ENCODE measurements around the gene LCN12. TPM values are rescaled to one million over a fixed set of nuclear protein-coding genes. Genes with fewer than 3 reads are reported as not detected.

LCN12 gene
- total and polyA plus RNA-seq, 2 donors, result 0.41 TPM; not detected in 1

DNA sequence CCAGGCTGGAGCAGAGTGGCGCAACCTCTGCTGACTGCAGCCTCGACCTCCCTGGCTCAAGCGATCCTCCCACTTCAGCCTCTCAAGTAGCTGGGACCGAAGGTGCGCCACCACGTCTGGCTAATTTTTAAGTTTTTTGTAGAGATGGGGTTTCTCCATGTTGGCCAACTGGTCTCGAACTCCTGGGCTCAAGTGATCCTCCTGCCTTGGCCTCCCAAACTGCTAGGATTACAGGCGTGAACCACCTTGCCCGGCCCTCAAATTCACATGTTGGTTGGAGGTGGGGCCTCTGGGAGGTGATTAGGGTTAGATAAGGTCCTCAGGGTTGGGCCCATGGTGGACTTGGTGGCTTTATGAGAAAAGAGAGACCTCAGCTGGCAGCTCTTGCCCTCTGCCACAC, 10.1 kb downstream of the LCN12 start:
- no peak overlapping the region for H3K27ac ChIP-seq (ENCODE audit: low read depth)
- WGBS, result 94% methylated on average over 9 of the region's 9 CpGs

DNA sequence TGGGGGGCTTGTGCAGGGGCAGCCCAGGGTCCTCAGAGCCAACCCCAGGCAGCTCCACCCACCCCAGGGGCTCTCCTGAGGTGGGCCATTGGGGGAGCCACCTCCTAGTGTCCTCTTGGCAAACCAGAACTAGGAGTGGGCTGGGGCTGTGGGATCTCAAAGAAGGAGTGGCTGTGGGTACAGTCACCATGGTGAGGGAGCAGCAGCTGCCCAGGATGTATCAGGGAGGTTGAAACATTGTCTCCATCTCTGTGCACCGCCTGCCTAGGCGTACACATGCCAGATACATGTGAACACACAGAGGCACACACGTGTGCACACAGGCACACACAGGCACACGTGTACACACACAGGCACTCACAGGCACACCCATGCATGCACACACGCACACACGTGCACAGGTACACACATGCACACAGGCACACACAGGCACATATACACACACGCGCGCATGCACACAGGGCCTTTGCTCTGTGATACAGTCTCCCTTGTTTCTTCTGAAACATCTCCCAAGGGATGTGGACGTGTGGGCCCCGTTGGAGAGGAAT, 10.7 kb downstream of the LCN12 start:
- DNase-seq (ENCODE audit: extremely low spot score), result no peak
- Histone ChIP-seq H3K4me3 (ENCODE audit: low read depth, low read length) (no peak overlapping the region), H3K36me3 (ENCODE audit: insufficient read depth) (no peaks in the 10 kb centered on the region), H3K4me1 (ENCODE audit: insufficient read depth) (no peaks in the 10 kb centered on the region), H3K27ac (ENCODE audit: low read depth) (no peak overlapping the region)
- 84% methylated on average over 11 of the region's 11 CpGs for WGBS

More for the DNA sequence above, 10.1 kb downstream of the LCN12 start:
- no peaks in the 10 kb centered on the region for H3K4me1 ChIP-seq (ENCODE audit: insufficient read depth)
- H3K36me3 ChIP-seq (ENCODE audit: insufficient read depth), result no peaks in the 10 kb centered on the region
- no peak for DNase-seq (ENCODE audit: extremely low spot score)
- H3K4me3 ChIP-seq (ENCODE audit: low read depth, low read length), result no peak overlapping the region

DNA sequence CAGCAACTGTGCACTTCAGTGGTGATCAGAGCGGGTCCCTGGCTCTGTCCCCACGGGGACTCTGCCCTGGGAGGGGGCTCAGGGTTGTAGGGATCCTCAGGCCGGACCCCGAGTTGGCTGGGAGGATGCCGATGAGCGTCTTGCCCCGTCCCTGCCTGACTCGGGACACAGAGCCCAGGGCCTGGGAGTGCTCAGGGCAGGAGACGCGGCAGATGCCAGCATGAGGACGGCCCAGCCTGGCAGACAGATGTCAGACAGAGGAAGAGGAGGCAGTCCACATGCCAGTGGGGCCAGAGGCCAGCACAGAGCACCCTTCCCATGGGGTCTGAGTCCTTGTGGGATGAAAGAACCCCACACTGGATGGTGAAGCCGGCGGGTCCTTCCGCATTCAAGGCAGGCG, 11.3 kb downstream of the LCN12 start:
- no peaks in the 10 kb centered on the region for H3K36me3 ChIP-seq (ENCODE audit: insufficient read depth)
- H3K27ac ChIP-seq (ENCODE audit: low read depth), result no peak overlapping the region
- DNase-seq (ENCODE audit: extremely low spot score), result no peak
- H3K4me3 ChIP-seq (ENCODE audit: low read depth, low read length), result no peak overlapping the region
- WGBS, result 84% methylated on average over 15 of the region's 15 CpGs
- H3K4me1 ChIP-seq (ENCODE audit: insufficient read depth), result no peaks in the 10 kb centered on the region

DNA sequence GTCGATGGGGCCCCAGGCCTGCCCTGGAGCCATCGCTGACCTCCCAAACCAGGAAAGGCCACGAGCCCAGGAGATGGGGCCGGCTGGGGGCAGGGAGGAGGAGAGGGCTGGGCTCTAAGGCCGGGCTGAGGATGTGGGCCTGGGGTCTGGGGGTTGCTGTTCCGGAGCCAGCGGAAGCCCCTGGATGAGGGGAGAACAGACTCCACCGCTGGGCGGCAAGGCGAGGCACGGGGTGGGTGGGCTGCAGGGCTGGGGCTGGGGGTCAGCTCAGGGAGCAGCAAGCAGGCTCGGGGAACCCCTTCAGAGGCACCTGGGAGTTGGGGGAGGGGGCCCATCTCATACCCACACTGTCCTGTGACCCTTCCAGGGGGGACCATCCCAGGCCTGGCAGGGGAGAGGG, 11.7 kb downstream of the LCN12 start:
- Histone ChIP-seq H3K36me3 (ENCODE audit: insufficient read depth) (no peaks in the 10 kb centered on the region), H3K4me3 (ENCODE audit: low read depth, low read length) (no peak overlapping the region), H3K27ac (ENCODE audit: low read depth) (no peak overlapping the region), H3K4me1 (ENCODE audit: insufficient read depth) (no peaks in the 10 kb centered on the region)
- no peak for DNase-seq (ENCODE audit: extremely low spot score)
- WGBS, result 82% methylated on average over 12 of the region's 12 CpGs

DNA sequence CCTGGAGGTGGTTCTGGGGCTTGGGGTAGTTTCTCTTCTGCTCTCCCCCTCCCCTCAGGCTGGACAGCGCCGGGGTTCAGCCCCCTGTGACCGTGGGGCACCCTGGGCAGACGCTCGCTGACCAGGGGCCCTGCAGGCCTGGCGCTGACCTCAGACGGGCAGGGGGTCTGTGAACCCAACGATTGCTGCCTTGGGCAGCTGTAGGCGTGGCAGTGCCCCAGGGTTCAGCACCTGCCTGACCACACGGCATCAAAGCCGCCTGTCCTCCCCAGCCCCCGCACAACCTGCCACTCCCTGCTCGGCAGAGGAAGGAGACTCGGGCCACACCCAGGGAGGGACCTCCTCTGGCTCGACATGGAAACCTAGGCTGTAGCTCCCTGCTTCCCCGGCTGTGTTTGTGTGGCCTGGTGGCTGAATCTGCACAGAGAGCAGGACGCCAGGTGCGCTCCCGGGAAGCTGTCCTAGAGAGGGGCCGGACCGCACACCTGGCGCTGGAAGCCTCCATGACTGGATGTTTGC, 12.2 kb downstream of the LCN12 start:
- H3K36me3 ChIP-seq (ENCODE audit: insufficient read depth), result no peaks in the 10 kb centered on the region
- no peak for DNase-seq (ENCODE audit: extremely low spot score)
- no peak overlapping the region for H3K27ac ChIP-seq (ENCODE audit: low read depth)
- H3K4me3 ChIP-seq (ENCODE audit: low read depth, low read length), result no peak overlapping the region
- 65% methylated on average over 22 of the region's 22 CpGs for WGBS
- H3K4me1 ChIP-seq (ENCODE audit: insufficient read depth), result no peaks in the 10 kb centered on the region

DNA sequence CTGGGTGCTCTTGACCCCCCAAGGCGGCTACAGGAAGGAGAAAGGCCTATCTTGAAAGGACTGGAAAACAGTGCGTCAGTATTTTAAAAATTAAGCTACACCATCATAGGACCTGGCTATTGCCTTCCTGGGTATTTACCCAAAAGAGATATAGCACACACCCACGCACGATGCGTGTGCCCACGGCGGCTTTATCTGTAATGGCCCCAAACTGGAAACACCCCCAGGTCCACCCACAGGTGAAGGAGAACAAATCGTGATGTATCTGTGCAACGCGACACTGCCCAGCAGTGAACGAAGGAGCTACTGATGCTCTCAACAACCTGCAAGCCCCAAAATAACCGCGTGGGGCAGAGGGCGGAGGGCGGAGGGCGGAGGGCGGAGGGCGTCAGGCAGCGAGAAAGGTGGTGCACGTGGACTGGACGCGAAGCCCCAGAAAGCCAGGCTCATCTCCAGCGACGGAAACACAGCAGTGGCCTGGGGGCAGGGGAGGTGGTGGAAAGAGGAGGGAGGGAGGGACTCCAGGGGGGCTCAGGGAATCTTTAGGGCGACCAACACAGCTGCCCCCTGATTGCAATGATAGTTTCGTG, 12.9 kb downstream of the LCN12 start:
- no peak overlapping the region for H3K4me3 ChIP-seq (ENCODE audit: low read depth, low read length)
- WGBS, result 84% methylated on average over 26 of the region's 26 CpGs

DNA sequence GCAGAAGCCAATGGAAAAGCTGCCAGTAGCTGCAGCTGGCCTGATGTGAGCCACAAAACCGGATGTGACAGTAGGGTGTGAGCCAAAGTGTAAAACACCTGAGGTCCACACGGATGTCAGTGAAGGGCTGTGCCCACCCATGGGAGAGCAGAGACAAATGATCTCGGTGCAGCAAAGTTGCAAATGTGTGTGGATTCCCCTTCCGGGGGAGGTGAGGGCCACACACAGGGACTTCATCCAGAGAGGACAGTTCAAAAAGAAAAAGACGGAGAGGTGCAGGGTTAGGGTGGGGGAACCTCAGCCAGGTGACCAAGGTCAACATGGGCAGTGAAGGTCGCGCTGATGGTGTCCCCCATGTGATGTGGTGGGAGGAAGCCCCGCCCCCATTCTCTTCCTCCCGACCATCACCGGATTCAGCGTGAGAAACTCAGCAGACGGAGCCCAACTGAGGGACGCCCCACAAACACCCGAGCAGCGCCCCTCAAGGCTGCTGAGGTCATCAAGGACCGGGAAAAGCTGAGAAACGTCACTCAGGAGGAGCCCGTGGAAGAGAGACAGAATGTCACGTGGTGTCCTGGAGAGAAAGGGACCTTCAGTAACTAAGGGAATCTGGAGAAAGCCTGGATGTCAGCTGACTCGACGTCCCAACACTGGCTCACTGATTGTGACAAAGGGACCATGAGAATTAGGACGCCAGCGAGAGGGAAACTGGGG, 13.9 kb downstream of the LCN12 start:
- no peaks in the 10 kb centered on the region for H3K36me3 ChIP-seq (ENCODE audit: insufficient read depth)
- H3K27ac ChIP-seq (ENCODE audit: low read depth), result no peak overlapping the region
- no peak for DNase-seq (ENCODE audit: extremely low spot score)
- WGBS, result 26% methylated on average over 23 of the region's 23 CpGs
- no peaks in the 10 kb centered on the region for H3K4me1 ChIP-seq (ENCODE audit: insufficient read depth)
- H3K4me3 ChIP-seq (ENCODE audit: low read depth, low read length), result no peak overlapping the region

More for the DNA sequence above, 12.9 kb downstream of the LCN12 start:
- DNase-seq (ENCODE audit: extremely low spot score), result no peak
- H3K4me1 ChIP-seq (ENCODE audit: insufficient read depth), result no peaks in the 10 kb centered on the region
- H3K27ac ChIP-seq (ENCODE audit: low read depth), result no peak overlapping the region
- H3K36me3 ChIP-seq (ENCODE audit: insufficient read depth), result no peaks in the 10 kb centered on the region

DNA sequence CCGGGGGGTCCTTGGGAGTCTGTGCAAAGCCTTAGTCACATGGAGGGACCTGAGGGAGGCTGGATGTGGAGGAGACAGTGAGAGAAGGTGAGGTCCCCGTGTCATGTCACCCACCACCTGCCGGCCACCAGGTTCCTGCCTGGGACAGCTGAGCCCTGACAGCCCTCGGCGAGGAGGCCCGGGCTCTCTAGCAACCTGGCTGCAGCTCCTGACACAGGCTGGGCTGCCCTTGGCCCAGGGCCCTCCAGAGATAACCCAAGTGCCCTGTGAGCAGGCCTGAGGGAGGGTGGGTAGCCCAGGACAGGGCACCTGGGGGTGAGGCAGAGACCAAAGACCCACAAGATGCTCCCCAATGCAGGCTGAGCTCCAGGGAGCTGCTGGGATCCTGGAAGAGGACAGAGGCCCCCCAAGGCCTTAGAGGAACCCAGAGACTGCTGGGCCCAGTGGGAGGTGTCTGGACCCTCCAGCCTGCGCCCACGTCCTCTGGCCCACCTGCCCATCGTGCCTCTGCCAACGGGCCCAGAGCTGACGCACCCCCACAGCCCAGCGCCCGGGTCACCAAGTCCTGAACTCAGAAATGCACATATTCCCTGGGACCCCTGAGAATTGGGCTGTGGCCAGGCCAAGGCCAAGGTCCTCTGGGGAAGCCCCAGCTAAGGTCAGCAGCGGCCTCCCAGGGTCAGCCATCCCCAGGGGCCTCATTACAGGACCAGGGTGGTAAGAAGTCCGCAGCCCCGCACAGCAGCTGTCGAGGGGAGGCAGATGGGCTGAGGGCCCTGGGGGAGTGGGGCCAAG, 16.5 kb downstream of the LCN12 start:
- no peak for DNase-seq (ENCODE audit: extremely low spot score)
- Histone ChIP-seq H3K4me3 (ENCODE audit: low read depth, low read length) (no peak overlapping the region), H3K36me3 (ENCODE audit: insufficient read depth) (no peaks in the 10 kb centered on the region), H3K4me1 (ENCODE audit: insufficient read depth) (no peaks in the 10 kb centered on the region), H3K27ac (ENCODE audit: low read depth) (no peak overlapping the region)
- 77% methylated on average over 17 of the region's 17 CpGs for WGBS

DNA sequence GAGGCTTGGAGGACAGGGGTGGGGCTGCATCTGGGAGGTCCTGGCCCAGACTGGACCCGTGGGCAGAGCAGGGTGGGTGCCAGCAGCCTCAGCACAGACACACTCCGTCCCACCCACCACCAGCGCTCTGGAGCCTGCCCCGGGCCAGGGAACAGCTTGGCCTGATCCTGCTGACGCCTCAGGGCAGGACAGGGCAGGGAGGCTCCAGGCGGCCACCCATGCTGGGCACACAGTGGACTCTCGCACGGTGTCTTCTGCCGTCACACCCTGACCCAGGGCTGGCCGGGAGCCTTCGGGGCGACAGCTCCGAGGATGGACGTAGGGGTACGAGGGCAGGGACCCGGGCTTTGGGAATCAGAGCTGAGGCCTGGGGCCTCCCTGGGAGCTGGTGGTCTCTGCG, 17.1 kb downstream of the LCN12 start:
- DNase-seq (ENCODE audit: extremely low spot score), result no peak
- H3K27ac ChIP-seq (ENCODE audit: low read depth), result no peak overlapping the region
- no peaks in the 10 kb centered on the region for H3K36me3 ChIP-seq (ENCODE audit: insufficient read depth)
- WGBS, result 83% methylated on average over 17 of the region's 17 CpGs
- H3K4me3 ChIP-seq (ENCODE audit: low read depth, low read length), result no peak overlapping the region
- no peaks in the 10 kb centered on the region for H3K4me1 ChIP-seq (ENCODE audit: insufficient read depth)

DNA sequence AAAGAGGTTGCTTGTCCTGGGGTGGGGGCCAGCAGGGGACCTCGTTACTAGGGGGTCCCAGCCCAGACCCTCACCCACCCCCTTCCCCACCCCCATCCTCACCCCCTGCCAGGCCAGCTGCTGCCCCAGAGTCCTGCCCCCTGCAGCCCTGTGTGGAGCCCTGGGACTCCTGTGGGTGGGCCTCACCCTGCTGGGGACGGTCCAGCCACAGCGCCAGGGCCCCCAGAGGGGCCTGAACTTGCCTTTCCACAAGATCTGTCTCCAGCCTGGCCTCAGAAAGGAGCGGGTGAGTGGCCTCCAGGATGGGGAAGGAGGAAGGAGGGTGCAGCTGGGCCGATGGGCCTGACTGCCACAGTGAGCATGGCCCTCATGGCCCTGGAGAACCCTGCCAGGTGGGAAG, 17.7 kb downstream of the LCN12 start:
- Histone ChIP-seq H3K4me3 (ENCODE audit: low read depth, low read length) (no peak overlapping the region), H3K4me1 (ENCODE audit: insufficient read depth) (no peaks in the 10 kb centered on the region), H3K27ac (ENCODE audit: low read depth) (no peak overlapping the region), H3K36me3 (ENCODE audit: insufficient read depth) (no peaks in the 10 kb centered on the region)
- WGBS, result 82% methylated on average over 5 of the region's 5 CpGs
- DNase-seq (ENCODE audit: extremely low spot score), result no peak

DNA sequence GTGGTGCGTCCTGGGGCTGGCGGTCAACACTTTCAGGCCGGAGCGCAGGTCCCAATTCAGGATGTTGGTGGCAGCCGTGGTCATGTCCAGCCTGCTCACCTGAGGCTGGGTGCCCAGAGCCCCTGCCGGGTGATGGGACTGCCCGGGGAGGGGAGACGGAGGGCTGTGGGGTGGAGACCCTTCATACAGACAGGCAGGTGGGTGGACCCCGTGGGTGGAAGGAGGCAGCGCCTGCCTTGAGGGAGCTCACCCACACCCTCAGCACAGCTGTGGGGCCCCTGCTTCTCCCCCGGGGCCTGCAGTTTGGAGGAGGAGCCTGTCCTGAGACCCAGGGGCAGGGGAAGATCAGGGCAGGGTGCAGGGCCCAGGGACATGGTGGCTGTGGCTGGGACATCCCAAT, 18.3 kb downstream of the LCN12 start:
- Histone ChIP-seq H3K4me3 (ENCODE audit: low read depth, low read length) (no peak overlapping the region), H3K4me1 (ENCODE audit: insufficient read depth) (no peaks in the 10 kb centered on the region), H3K27ac (ENCODE audit: low read depth) (no peak overlapping the region), H3K36me3 (ENCODE audit: insufficient read depth) (no peaks in the 10 kb centered on the region)
- no peak for DNase-seq (ENCODE audit: extremely low spot score)
- WGBS, result 81% methylated on average over 11 of the region's 11 CpGs

DNA sequence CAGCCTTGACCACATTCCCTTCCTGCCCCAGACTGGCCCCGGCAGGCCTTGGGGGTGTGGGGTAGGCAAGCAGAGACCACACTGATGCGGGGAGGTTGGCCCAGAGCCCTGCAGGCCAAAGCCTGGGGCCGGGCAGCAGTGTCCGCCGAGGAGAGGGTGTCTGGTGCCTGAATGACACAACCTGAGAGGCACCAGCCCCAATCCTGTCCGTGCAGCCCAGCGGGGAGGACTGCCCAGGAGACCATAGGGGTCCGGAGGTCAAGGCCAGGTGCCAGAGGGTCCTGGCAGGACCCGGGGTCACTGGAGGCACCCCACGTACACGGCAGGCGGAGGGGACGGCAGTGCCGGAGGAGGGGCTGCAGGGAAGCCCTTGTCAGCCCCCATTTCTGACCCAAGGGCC, 19.7 kb downstream of the LCN12 start:
- H3K36me3 ChIP-seq (ENCODE audit: insufficient read depth), result no peaks in the 10 kb centered on the region
- H3K4me3 ChIP-seq (ENCODE audit: low read depth, low read length), result no peak overlapping the region
- 78% methylated on average over 14 of the region's 14 CpGs for WGBS
- no peaks in the 10 kb centered on the region for H3K4me1 ChIP-seq (ENCODE audit: insufficient read depth)
- no peak overlapping the region for H3K27ac ChIP-seq (ENCODE audit: low read depth)
- no peak for DNase-seq (ENCODE audit: extremely low spot score)

DNA sequence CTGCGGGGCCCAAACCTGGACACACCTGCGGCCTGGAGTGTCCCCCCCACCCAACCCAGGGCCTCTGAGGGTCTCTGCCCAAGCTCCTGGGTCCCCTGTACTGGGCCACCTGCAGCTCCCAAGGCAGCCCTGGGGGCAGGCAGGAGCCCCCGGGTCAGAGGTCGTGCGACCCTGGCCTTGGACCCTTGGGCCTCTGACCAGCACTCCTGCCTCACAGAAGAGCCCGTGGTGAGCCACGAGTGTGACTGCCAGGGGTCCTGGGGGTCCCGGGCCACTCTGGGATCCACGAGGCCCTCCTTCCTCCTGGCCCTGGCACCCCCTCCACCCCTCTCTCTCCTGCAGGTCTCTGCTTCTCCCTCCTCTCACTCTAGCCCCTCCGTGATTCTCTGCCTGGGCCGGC, 20.3 kb downstream of the LCN12 start:
- Histone ChIP-seq H3K4me1 (ENCODE audit: insufficient read depth) (no peaks in the 10 kb centered on the region), H3K27ac (ENCODE audit: low read depth) (no peak overlapping the region), H3K36me3 (ENCODE audit: insufficient read depth) (no peaks in the 10 kb centered on the region), H3K4me3 (ENCODE audit: low read depth, low read length) (no peak overlapping the region)
- no peak for DNase-seq (ENCODE audit: extremely low spot score)
- 83% methylated on average over 11 of the region's 11 CpGs for WGBS
